H9 (cell line): Measurements from ENCODE around the gene PCSK6. TPM values are rescaled to one million over a fixed set of nuclear protein-coding genes. Genes with fewer than 3 reads are reported as not detected.
"Not testable (repeated sequence)": the region's sequence is repeated elsewhere in the genome, so short reads cannot be mapped to it uniquely, and the experiment has no call there.

Experiments used
- DNase-seq: peaks from one replicate; pipeline ENCODE4 v3.0.0-alpha.2; 2017
- H2AFZ ChIP-seq: one replicate; pipeline ENCODE4 v1.6.1; 2013; ENCODE audit warnings: mild to moderate bottlenecking, low read length, control low read depth, moderate library complexity
- H2AK5ac ChIP-seq: 2 replicates; pipeline ENCODE4 v1.6.1; 2013; ENCODE audit warnings: low read length, control low read depth, mixed read lengths; ENCODE audit not compliant: insufficient read length
- H2BK120ac ChIP-seq: one replicate; pipeline ENCODE4 v1.6.1; 2013; ENCODE audit warnings: low read depth, mild to moderate bottlenecking, low read length, control low read depth, inconsistent platforms; ENCODE audit not compliant: poor library complexity, severe bottlenecking
- H2BK12ac ChIP-seq: 2 replicates; pipeline ENCODE4 v1.6.1; 2013; ENCODE audit warnings: low read length, control low read depth, mixed read lengths, low read depth; ENCODE audit not compliant: insufficient read length
- H2BK15ac ChIP-seq: 2 replicates; pipeline ENCODE4 v1.6.1; 2013; ENCODE audit warnings: low read depth, low read length, control low read depth
- H2BK20ac ChIP-seq: one replicate; pipeline ENCODE4 v1.6.1; 2013; ENCODE audit warnings: low read depth, mild to moderate bottlenecking, low read length, control low read depth, inconsistent platforms; ENCODE audit not compliant: poor library complexity, severe bottlenecking
- H2BK5ac ChIP-seq: 2 replicates; pipeline ENCODE4 v1.6.1; 2013; ENCODE audit warnings: low read length, control low read depth, mixed read lengths; ENCODE audit not compliant: insufficient read length
- H3K14ac ChIP-seq: 2 replicates; pipeline ENCODE4 v1.6.1; 2013; ENCODE audit warnings: low read length, control low read depth; ENCODE audit not compliant: insufficient read depth
- H3K18ac ChIP-seq: 2 replicates; pipeline ENCODE4 v1.6.1; 2013; ENCODE audit warnings: low read depth, mild to moderate bottlenecking, mixed read lengths, low read length, control low read depth; ENCODE audit not compliant: insufficient read length
- H3K23ac ChIP-seq: 2 replicates; pipeline ENCODE4 v1.6.1; 2013; ENCODE audit warnings: low read length, control low read depth, mixed read lengths, low read depth; ENCODE audit not compliant: insufficient read length
- H3K23me2 ChIP-seq: 2 replicates; pipeline ENCODE4 v1.6.1; 2013; ENCODE audit warnings: low read depth, mild to moderate bottlenecking, mixed read lengths, low read length, control low read depth; ENCODE audit not compliant: insufficient read length, poor library complexity, severe bottlenecking
- H3K27ac ChIP-seq: 2 replicates; pipeline ENCODE4 v1.5.1; 2013; ENCODE audit warnings: low read length, control low read depth, mixed read lengths, low read depth; ENCODE audit not compliant: insufficient read length
- H3K27me3 ChIP-seq: 2 replicates; pipeline ENCODE4 v1.6.1; 2013; ENCODE audit warnings: low read length, control low read depth, inconsistent platforms; ENCODE audit not compliant: insufficient read depth
- H3K4ac ChIP-seq: 2 replicates; pipeline ENCODE4 v1.6.1; 2013; ENCODE audit warnings: low read depth, mild to moderate bottlenecking, control low read depth, inconsistent platforms, low read length, moderate library complexity
- H3K4me1 ChIP-seq: 2 replicates; pipeline ENCODE4 v1.6.1; 2013; ENCODE audit warnings: low read length, control low read depth, inconsistent platforms; ENCODE audit not compliant: insufficient read depth
- H3K4me2 ChIP-seq: 2 replicates; pipeline ENCODE4 v1.6.1; 2013; ENCODE audit warnings: low read length, control low read depth, mixed read lengths; ENCODE audit not compliant: insufficient read length, insufficient read depth
- H3K56ac ChIP-seq: 2 replicates; pipeline ENCODE4 v1.6.1; 2013; ENCODE audit warnings: low read depth, mild to moderate bottlenecking, mixed read lengths, low read length, control low read depth; ENCODE audit not compliant: insufficient read length
- H3K79me1 ChIP-seq: 2 replicates; pipeline ENCODE4 v1.6.1; 2013; ENCODE audit warnings: low read depth, mild to moderate bottlenecking, moderate library complexity, low read length, control low read depth, inconsistent platforms; ENCODE audit not compliant: insufficient read depth, poor library complexity, severe bottlenecking
- H3K79me2 ChIP-seq: 2 replicates; pipeline ENCODE4 v1.6.1; 2013; ENCODE audit warnings: low read length, control low read depth, inconsistent platforms; ENCODE audit not compliant: insufficient read depth
- H3K9ac ChIP-seq: 2 replicates; pipeline ENCODE4 v1.6.1; 2013; ENCODE audit warnings: low read length, control low read depth, mixed read lengths; ENCODE audit not compliant: insufficient read length; ENCODE audit errors: extremely low read depth
- H3K9me3 ChIP-seq: one replicate; pipeline ENCODE4 v1.6.1; 2013; ENCODE audit warnings: low read depth, low read length, inconsistent platforms; ENCODE audit not compliant: control insufficient read depth
- H3T11ph ChIP-seq: one replicate; pipeline ENCODE4 v1.6.1; 2013; ENCODE audit warnings: mild to moderate bottlenecking, low read length, control low read depth, inconsistent platforms
- H4K20me1 ChIP-seq: one replicate; pipeline ENCODE4 v1.6.1; 2013; ENCODE audit not compliant: control insufficient read depth, insufficient read length, insufficient read depth
- H4K5ac ChIP-seq: 2 replicates; pipeline ENCODE4 v1.6.1; 2013; ENCODE audit warnings: low read depth, mild to moderate bottlenecking, mixed read lengths, low read length, control low read depth; ENCODE audit not compliant: insufficient read length
- H4K8ac ChIP-seq: replicated peaks from 2 replicates; pipeline ENCODE4 v1.6.1; 2013; ENCODE audit warnings: low read length, control low read depth, mixed read lengths, low read depth; ENCODE audit not compliant: insufficient read length
- H4K91ac ChIP-seq: 2 replicates; pipeline ENCODE4 v1.6.1; 2013; ENCODE audit warnings: low read depth, mild to moderate bottlenecking, moderate library complexity, mixed read lengths, low read length, control low read depth; ENCODE audit not compliant: insufficient read length
- H3K27ac Mint-ChIP-seq, 3 experiments: 2 replicates in 2 of 3; 3 replicates in 1 of 3; pipeline ENCODE4 v1.8.0; 2020 to 2021; ENCODE audit warnings: mixed read lengths in 3 of 3, mild to moderate bottlenecking in 1 of 3, moderate library complexity in 1 of 3
- H3K27me3 Mint-ChIP-seq: 2 replicates; pipeline ENCODE4 v1.8.0; 2021; ENCODE audit warnings: low read depth, mild to moderate bottlenecking, moderate library complexity, mixed read lengths
- H3K36me3 Mint-ChIP-seq, 3 experiments: 2 replicates in 2 of 3; 3 replicates in 1 of 3; pipeline ENCODE4 v1.8.0; 2020 to 2021; ENCODE audit warnings: low read depth in 3 of 3, mixed read lengths in 3 of 3; ENCODE audit not compliant: insufficient read depth in 1 of 3
- H3K4me1 Mint-ChIP-seq, 2 experiments: 2 replicates each; pipeline ENCODE4 v1.8.0; 2020; ENCODE audit warnings: mixed read lengths in 2 of 2
- H3K4me3 Mint-ChIP-seq, 2 experiments: 2 replicates in 1 of 2; 3 replicates in 1 of 2; pipeline ENCODE4 v1.8.0; 2020 to 2021; ENCODE audit warnings: mild to moderate bottlenecking in 2 of 2, mixed read lengths in 2 of 2, moderate library complexity in 1 of 2
- H3K9me3 Mint-ChIP-seq, 2 experiments: 2 replicates in 1 of 2; 3 replicates in 1 of 2; pipeline ENCODE4 v1.8.0; 2020; ENCODE audit warnings: mild to moderate bottlenecking in 2 of 2, mixed read lengths in 2 of 2, moderate library complexity in 1 of 2
- WGBS: extraction: QIAGEN DNeasy Blood & Tissue Kit; methylation state at CpG from one replicate; pipeline ENCODE4 v1.1.7; 2013; ENCODE audit warnings: missing lambda C conversion rate, low lambda C conversion rate, mixed read lengths; ENCODE audit not compliant: insufficient read length; ENCODE audit errors: extremely low coverage; 5-methylcytosine and 5-hydroxymethylcytosine counted together
- total RNA-seq: library from RNA; stranded (reverse); gene quantifications from 2 replicates; pipeline ENCODE4 v1.2.1, GENCODE V29; 2021
- TF ChIP-seq, protein P1 (sequence below): fragments of 200-600 bp; sonication (generic); conservative IDR thresholded peaks from 3 replicates; pipeline ENCODE4 v1.8.0; 2021; ENCODE audit warnings: antibody characterized with exemption, mild to moderate bottlenecking

The PCSK6 gene
- total RNA-seq, 1 experiment from 2014 or later, result 4.0 TPM

DNA sequence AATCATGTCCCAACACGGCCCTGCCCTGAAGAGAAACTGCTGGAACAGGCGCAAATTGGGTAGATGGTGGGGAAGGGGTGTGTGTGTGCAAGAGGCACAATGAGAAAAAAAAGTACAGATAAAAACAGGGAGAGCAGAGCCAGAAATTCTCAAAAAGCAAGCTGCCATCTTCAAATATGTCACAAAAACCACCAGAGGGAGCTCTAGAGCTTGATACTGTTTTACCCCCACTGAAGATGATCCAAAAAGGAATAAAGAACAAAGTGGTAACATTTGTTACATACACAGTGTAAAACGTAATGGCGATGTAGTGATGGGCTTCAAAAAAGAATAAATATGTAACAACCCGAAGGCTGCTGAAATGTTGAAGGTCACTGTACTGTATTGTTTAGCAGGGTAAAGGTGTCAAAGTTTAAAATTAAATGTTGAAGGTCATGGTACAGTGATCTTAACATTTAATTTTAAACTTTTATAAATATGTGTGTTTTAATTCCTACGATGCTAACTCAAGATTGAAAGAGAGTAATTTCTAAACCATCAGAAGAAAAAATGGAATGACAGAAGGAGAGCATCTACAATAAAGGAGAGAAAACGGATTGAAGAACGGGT, 200.5 kb downstream of the PCSK6 start:
- no peak overlapping the region for H2BK12ac ChIP-seq
- Mint-ChIP-seq H3K4me1 (peaks cover 8 to 13% of the 10 kb centered on the region in 2 experiments), H3K36me3 (peaks cover 39 to 80% (median 75%) of the 10 kb centered on the region in 3 experiments), H3K9me3 (no peaks in the 10 kb centered on the region), H3K4me3 (no peak overlapping the region), H3K27ac (no peak overlapping the region), H3K27me3 (no peaks in the 10 kb centered on the region)
- no peak overlapping the region for H3K56ac ChIP-seq
- no peak overlapping the region for H4K5ac ChIP-seq
- no peak for DNase-seq
- no peaks in the 10 kb centered on the region for H3K9me3 ChIP-seq
- no peak overlapping the region for H3K4me2 ChIP-seq
- H3K23ac ChIP-seq, result no peak overlapping the region
- H3K4ac ChIP-seq, result no peak overlapping the region
- H3K27ac ChIP-seq, result no peak overlapping the region
- no peak overlapping the region for H2AK5ac ChIP-seq
- H3K23me2 ChIP-seq, result peaks cover under 1% of the 10 kb centered on the region
- H3K79me2 ChIP-seq, result peaks cover 18% of the 10 kb centered on the region
- H3K18ac ChIP-seq, result no peak overlapping the region
- no peak overlapping the region for H4K8ac ChIP-seq
- H3K79me1 ChIP-seq, result peaks cover 6% of the 10 kb centered on the region
- H2AFZ ChIP-seq, result no peak overlapping the region
- H3K14ac ChIP-seq, result no peak overlapping the region
- H4K20me1 ChIP-seq, result no peaks in the 10 kb centered on the region
- no peaks in the 10 kb centered on the region for H3K27me3 ChIP-seq
- H2BK5ac ChIP-seq, result no peak overlapping the region
- no peaks in the 10 kb centered on the region for H3K4me1 ChIP-seq
- no CpG with 5 or more reads among the region's 8 CpGs for WGBS
- no peak overlapping the region for H3T11ph ChIP-seq
- TF ChIP-seq, protein P1, sequence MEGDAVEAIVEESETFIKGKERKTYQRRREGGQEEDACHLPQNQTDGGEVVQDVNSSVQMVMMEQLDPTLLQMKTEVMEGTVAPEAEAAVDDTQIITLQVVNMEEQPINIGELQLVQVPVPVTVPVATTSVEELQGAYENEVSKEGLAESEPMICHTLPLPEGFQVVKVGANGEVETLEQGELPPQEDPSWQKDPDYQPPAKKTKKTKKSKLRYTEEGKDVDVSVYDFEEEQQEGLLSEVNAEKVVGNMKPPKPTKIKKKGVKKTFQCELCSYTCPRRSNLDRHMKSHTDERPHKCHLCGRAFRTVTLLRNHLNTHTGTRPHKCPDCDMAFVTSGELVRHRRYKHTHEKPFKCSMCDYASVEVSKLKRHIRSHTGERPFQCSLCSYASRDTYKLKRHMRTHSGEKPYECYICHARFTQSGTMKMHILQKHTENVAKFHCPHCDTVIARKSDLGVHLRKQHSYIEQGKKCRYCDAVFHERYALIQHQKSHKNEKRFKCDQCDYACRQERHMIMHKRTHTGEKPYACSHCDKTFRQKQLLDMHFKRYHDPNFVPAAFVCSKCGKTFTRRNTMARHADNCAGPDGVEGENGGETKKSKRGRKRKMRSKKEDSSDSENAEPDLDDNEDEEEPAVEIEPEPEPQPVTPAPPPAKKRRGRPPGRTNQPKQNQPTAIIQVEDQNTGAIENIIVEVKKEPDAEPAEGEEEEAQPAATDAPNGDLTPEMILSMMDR, result peak; percentile 79
- no peak overlapping the region for H2BK120ac ChIP-seq
- no peak overlapping the region for H2BK15ac ChIP-seq
- H2BK20ac ChIP-seq, result no peak overlapping the region
- no peak overlapping the region for H4K91ac ChIP-seq
- no peak overlapping the region for H3K9ac ChIP-seq

DNA sequence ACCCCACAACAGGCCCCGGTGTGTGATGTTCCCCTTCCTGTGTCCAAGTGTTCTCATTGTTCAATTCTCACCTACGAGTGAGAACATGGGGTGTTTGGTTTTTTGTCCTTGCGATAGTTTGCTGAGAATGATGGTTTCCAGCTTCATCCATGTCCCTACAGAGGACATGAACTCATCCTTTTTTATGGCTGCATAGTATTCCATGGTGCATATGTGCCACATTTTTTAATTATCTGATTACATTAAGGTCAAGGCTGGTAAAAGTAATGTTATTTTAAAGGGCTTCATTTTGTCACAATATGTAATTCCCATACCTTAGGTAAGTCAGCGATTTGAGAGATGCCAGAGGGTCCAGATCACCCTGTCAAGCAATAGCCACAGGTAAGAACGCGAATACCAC, 202.2 kb downstream of the PCSK6 start:
- H2AFZ ChIP-seq, H2BK12ac ChIP-seq, H3K27me3 ChIP-seq, H3K4me3 Mint-ChIP-seq, H3K79me2 ChIP-seq, H3K23me2 ChIP-seq, H3K4me1 Mint-ChIP-seq, H3K56ac ChIP-seq, H3K18ac ChIP-seq, H2AK5ac ChIP-seq, H4K8ac ChIP-seq, H3K27ac ChIP-seq, H3K9ac ChIP-seq, H3T11ph ChIP-seq, H3K79me1 ChIP-seq, H3K4me1 ChIP-seq, H3K9me3 Mint-ChIP-seq, H3K27ac Mint-ChIP-seq, DNase-seq, H3K4ac ChIP-seq, H3K23ac ChIP-seq, H2BK120ac ChIP-seq, H3K14ac ChIP-seq, H4K20me1 ChIP-seq, H4K5ac ChIP-seq, H4K91ac ChIP-seq, H2BK5ac ChIP-seq, H3K4me2 ChIP-seq, H3K9me3 ChIP-seq, H2BK15ac ChIP-seq, H2BK20ac ChIP-seq, H3K27me3 Mint-ChIP-seq: not testable (repeated sequence)
- H3K36me3 Mint-ChIP-seq, result peaks cover 48 to 94% (median 90%) of the 10 kb centered on the region in 3 experiments
- WGBS, result no CpG with 5 or more reads among the region's 6 CpGs
